CD4-positive, alpha-beta T cell treated with Interleukin-12 subunit alpha and Interleukin-12 subunit beta, for 1 hour (primary cell): ENCODE data around the gene MICAL2.

Source experiments
- DNase-seq: peaks from one replicate; pipeline ENCODE4 v3.0.0-alpha.2; 2020

Gene MICAL2

GRCh38 chr11:12235947-12236743 lies 125.8 kb downstream of the MICAL2 start:
- DNase-seq, result peak; percentile 66

DNA sequence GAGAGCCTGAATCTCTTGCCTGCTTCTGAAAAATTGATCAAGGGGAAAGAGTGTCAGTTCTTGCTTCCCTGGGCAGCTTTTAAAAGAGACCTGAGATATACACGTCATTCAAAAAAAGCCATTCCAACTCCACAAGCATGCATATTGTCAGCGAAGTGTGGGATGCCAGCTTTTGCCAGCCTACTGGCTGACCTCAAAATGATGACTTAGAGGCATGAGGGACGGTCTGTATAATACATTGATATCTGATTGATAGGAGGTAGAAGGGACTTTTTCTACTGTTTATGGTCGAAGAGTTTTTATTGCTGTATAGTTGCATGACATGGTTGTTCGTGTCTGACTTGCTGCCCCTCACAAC lies 126.3 kb downstream of the MICAL2 start:
- DNase-seq, result no peak

- no peak for DNase-seq
Observed at GRCh38 chr11:12237381-12237784, 127.0 kb downstream of the MICAL2 start.

DNA sequence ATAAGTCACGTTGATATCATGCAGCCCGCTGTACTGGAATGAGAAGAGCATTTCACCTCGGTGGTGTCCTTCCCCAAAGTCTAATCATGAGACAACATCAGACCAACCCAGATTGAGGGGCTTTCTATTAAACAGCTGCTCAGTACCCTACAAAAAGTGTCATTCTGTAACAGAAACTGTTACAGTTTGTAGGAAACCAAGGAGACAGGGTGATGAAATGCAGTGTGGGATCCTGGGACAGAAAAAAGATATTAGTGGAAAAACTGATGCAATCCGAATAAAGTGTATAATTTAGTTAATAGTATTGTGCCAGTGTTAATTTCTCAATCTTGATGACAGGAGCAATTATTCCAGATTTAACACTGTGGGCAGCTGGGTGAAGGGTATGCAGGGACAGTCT lies 128.0 kb downstream of the MICAL2 start:
- no peak for DNase-seq

- DNase-seq, result no peak
Observed at GRCh38 chr11:12239396-12239795, 129.0 kb downstream of the MICAL2 start.

DNA sequence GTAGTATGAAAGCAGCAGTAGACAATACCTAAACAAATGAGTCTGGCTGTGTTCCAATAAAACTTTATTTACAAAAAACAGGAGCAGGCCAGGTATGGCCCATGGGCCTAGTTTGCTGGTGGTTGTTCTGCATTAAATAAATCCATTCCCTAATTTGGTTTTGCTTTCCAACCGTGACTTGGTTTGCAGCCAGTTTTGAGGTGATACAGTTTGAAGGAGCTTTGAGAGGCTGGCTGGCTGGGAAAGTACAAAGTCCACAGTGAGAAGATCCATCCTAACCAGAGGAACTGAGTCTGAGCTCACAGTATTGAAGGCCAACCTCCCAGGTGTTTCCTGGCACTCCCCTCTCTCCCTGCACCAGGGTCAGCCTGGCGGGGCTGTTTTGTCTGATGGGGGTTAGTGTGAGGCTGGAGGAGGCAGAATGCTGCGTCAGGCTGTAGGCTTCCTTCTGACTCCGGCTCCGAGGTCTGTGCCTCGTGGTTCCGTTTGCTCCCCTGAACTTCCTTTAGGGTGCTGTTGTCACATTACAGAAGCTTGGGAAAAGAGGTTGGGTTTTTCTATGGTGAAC lies 129.5 kb downstream of the MICAL2 start:
- DNase-seq, result no peak

- DNase-seq, result no peak
Observed at GRCh38 chr11:12240677-12241076, 130.3 kb downstream of the MICAL2 start.

- no peak for DNase-seq
Observed at GRCh38 chr11:12241401-12241800, 131.0 kb downstream of the MICAL2 start.

DNA sequence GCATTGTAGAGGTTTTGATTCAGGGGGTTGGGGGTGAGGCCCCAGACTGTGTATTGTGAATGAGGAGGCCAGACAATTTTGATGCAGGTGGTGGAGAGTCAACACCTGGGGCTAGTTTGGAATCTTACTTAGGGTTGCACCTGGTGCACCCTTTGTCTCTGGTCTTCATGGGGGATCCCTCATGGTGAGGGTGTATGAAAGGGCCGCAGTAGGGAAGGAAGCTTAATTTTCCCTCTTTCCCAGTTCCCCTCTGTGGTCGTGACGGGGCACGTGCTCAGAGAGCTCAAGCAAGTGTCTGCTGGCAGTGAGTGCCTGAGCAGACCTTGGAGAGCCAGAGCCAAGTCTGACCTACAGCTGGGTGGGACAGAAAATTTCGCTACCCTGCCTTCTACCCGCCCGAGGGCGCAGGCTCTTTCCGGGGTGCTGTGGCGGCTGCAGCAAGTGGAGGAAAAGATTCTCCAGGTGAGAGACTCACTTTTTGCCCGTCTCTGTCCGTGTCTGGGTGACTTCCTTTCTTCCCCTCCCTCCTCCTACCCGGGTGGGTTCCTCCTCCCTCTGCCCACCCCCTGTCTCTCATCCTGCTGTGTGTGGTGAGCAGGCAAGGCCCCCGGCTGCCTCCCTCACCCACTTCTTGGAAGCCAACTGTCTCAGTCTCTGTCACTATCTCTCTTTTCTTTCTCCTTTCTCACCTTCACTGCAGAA lies 131.7 kb downstream of the MICAL2 start:
- DNase-seq, result no peak

DNA sequence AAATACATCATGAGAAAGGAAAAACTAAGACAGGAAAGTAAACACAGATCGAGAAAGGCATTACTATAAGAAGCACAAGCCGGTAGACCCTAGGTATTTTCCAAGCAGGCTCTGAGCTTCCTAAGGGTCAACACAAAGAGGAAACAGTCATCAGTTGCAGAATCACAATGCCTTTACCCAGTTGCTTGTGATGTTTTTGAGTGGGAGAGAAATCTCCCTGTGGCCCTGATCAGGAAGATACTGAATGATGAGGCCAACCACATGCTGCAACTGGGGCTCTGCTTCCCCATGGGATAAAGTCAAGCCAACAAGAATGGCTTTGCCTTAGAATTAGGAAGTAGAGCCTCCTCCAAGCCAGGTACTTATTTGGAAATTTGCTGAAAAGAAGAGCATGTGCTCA lies 132.6 kb downstream of the MICAL2 start:
- DNase-seq, result no peak

- no peak for DNase-seq
Observed at GRCh38 chr11:12243486-12243885, 133.1 kb downstream of the MICAL2 start.

DNA sequence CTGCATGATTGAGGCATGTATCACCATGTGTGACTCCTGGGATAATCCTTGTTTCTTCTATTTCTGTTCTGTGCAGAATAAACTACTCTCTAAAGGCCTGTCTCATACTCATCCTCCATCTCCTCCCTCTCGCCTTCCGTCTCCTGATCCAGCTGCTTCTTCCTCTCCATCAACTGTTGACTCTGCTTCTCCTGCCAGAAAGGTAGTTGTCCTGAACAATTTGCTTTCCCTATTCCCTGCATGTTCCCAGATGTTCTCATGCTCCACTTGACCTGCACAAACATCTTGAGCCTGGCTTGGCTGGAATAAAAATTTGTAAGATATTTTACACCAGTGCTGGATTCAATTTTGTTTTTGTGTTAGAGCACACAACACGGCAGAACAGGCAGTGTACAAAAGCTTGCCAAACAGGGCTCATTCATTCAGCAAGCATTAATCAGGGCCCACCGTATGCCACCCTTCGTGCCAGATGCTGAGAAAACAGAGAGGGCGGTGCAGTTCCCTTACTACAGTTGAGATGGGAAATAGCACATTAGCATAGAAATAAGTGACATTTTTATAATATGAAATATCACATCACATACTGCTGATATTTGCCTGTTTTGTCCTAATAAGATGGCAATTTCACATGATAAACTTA lies 133.6 kb downstream of the MICAL2 start:
- DNase-seq, result no peak

DNA sequence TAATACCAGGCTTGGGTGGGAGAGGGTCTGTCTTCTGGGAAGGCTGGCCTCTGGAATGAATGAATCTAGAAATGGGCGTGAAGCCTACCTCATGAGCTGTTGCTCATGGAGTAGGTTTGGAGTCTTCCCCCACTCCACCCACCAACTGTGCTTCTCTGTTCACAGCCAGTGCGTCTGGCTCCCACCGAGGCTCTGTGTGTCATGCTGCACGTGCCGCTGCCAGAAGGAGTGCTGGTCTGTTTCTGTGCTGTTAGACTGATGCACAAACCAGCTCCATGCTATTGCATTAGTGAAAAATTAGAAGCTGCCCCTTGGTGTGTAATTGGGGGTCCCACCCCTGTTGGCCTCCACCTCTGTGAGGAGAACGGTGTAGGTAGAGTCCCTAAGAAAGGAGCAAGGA lies 134.7 kb downstream of the MICAL2 start:
- DNase-seq, result no peak

GRCh38 chr11:12245549-12246016 lies 135.2 kb downstream of the MICAL2 start:
- no peak for DNase-seq

GRCh38 chr11:12246147-12246546 lies 135.8 kb downstream of the MICAL2 start:
- no peak for DNase-seq

DNA sequence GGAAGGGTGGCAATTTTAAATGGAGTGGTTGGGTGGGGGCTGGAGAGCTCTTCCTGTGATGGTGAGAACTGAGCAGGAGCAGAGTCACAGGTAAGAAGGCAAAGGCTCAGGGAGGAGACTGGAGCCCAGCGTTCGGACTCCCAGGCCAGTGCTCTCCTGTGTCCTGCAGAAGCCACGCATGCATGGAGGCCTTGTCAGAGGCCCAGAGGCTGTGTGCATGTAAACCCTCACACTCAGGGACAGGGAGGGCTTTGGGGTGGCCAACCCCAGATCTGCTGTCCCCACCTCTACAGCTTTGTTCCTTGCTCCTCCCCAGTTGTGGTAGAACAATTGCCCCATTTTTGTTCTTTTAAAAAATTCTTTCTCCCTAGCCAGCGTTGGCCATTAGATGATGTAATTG lies 136.6 kb downstream of the MICAL2 start:
- no peak for DNase-seq

DNA sequence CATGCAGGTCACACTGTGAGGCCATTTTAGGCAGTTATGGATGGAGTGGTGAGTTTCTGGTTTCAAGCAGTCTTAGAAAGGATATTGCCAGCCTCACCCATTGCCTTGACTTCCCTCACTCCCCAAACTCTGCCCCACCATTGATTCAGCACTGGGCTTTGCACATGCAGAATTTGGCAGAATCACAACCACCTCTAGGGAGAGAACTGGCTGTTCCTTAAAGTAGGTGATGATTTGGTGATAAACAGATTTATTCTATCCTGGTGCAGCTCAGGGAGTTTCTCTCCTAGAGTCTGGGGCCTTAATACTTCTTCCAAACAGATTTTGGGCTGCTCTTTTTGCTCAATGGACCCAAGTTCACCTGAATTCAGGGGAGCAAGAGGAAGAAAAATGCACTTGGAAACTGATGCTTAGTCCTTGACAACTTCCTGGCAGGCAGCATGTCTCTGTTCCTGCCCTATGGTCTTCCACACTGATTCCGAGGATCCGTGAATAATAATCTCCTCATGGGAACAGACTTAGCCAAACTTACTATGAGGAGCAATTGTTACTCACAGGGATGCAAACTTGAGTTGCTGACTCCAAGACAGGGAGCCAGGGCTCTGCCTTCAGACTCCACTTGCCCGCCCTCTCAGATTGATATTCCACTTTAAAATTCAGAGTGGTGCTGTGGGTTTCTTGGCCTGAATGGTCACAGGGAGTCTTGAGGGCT lies 137.3 kb downstream of the MICAL2 start:
- no peak for DNase-seq

GRCh38 chr11:12248330-12248729 lies 137.9 kb downstream of the MICAL2 start:
- no peak for DNase-seq

GRCh38 chr11:12249590-12250260 lies 139.3 kb downstream of the MICAL2 start:
- no peak for DNase-seq

- DNase-seq, result no peak
Observed at GRCh38 chr11:12251666-12252560, 141.5 kb downstream of the MICAL2 start.

DNA sequence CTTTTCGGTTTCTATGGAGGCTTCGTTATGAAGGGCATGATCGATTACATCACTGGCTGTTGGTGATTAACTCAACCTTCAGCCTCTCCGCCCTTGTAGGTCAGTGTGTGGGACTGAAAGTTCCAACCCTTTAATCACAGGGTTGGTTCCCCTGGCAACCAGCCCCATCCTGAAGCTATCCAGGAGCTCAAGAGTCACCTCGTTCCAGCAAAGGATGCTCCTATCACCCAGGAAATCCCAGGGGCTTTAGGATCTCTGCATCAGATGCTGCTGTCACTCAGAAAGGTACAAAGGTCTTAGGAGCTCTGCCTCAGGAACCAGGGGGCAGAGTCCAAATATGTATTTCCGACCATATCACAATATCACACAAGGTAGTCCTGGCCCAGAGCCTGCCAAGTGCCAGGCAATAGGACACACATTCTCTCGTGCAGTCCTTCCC lies 143.5 kb downstream of the MICAL2 start:
- DNase-seq, result no peak
